HepG2 (cell line): ENCODE measurements around the gene PDHX. TPM values are rescaled to one million over a fixed set of nuclear protein-coding genes. Genes with fewer than 3 reads are reported as not detected.

Source experiments
- ASH2L ChIP-seq: fragments of 300-600, 200-600 bp; sonication (generic); IDR thresholded peaks from 2 replicates; pipeline ENCODE4 v1.7.0; 2017; ENCODE audit warnings: low read depth, mild to moderate bottlenecking, moderate library complexity, mixed read lengths, low read length; ENCODE audit not compliant: insufficient read length
- DNMT3B ChIP-seq: conservative IDR thresholded peaks from 2 replicates; pipeline ENCODE4 v1.6.1; 2016; ENCODE audit warnings: missing biosample characterization, control low read depth
- EP300 ChIP-seq, 3 experiments: sonication (generic) in 1 of 3; formaldehyde crosslinking in 1 of 3; IDR thresholded peaks; 2 replicates each; pipeline versions ENCODE4 v1.5.1 to v1.6.1; 2011 to 2020; ENCODE audit warnings: low read depth in 2 of 3, low read length in 2 of 3, borderline replicate concordance in 1 of 3, improper control_type of control experiment in 1 of 3, mild to moderate bottlenecking in 1 of 3, missing genetic modification reagents in 1 of 3, moderate library complexity in 1 of 3
- FOSL2 ChIP-seq: sonication (generic); formaldehyde crosslinking; IDR thresholded peaks from 2 replicates; pipeline ENCODE4 v1.4.0; 2020; ENCODE audit warnings: missing genetic modification reagents
- GZF1 ChIP-seq: sonication (generic); formaldehyde crosslinking; IDR thresholded peaks from 2 replicates; pipeline ENCODE4 v1.5.1; 2020; ENCODE audit warnings: mild to moderate bottlenecking, missing genetic modification reagents
- MEIS2 ChIP-seq: sonication (generic); formaldehyde crosslinking; IDR thresholded peaks from 2 replicates; pipeline ENCODE4 v1.9.0; 2021; ENCODE audit warnings: mild to moderate bottlenecking, missing genetic modification reagents
- MTF2 ChIP-seq: sonication (generic); formaldehyde crosslinking; IDR thresholded peaks from 2 replicates; pipeline ENCODE4 v1.5.0; 2020; ENCODE audit warnings: missing genetic modification reagents, borderline replicate concordance
- NCOR1 ChIP-seq: fragments of 200-600 bp; sonication (generic); IDR thresholded peaks from 2 replicates; pipeline ENCODE4 v1.7.0; 2017; ENCODE audit warnings: antibody characterized with exemption, low read length, borderline replicate concordance
- PBX2 ChIP-seq: IDR thresholded peaks from 2 replicates; pipeline ENCODE4 v1.6.1; 2016; ENCODE audit warnings: control low read depth
- SAP130 ChIP-seq: IDR thresholded peaks from 2 replicates; pipeline ENCODE4 v1.6.1; 2016; ENCODE audit warnings: low read depth
- STAT6 ChIP-seq: sonication (generic); formaldehyde crosslinking; IDR thresholded peaks from 2 replicates; pipeline ENCODE4 v1.4.0; 2020; ENCODE audit warnings: missing genetic modification reagents, mild to moderate bottlenecking, borderline replicate concordance
- ZBTB46 ChIP-seq: sonication (generic); formaldehyde crosslinking; IDR thresholded peaks from 2 replicates; pipeline ENCODE4 v1.4.0; 2020; ENCODE audit warnings: mild to moderate bottlenecking, missing genetic modification reagents, borderline replicate concordance
- ZC3H4 ChIP-seq: sonication (generic); formaldehyde crosslinking; IDR thresholded peaks from 2 replicates; pipeline ENCODE4 v1.4.0; 2020; ENCODE audit warnings: missing genetic modification reagents, borderline replicate concordance
- ZFAT ChIP-seq: sonication (generic); formaldehyde crosslinking; conservative IDR thresholded peaks from 2 replicates; pipeline ENCODE4 v1.8.1; 2023; ENCODE audit warnings: missing genetic modification reagents, inconsistent platforms
- ZNF253 ChIP-seq: sonication (generic); formaldehyde crosslinking; IDR thresholded peaks from 2 replicates; pipeline ENCODE4 v1.8.0; 2022; ENCODE audit warnings: mild to moderate bottlenecking, missing genetic modification reagents, borderline replicate concordance
- ZNF260 ChIP-seq: sonication (generic); formaldehyde crosslinking; IDR thresholded peaks from 2 replicates; pipeline ENCODE4 v1.4.0; 2020; ENCODE audit warnings: missing genetic modification reagents, low read depth, mild to moderate bottlenecking, borderline replicate concordance
- ZNF329 ChIP-seq: sonication (generic); formaldehyde crosslinking; IDR thresholded peaks from 2 replicates; pipeline ENCODE4 v1.9.0; 2021; ENCODE audit warnings: low read depth, mild to moderate bottlenecking, missing genetic modification reagents
- ZNF441 ChIP-seq: sonication (generic); formaldehyde crosslinking; IDR thresholded peaks from 2 replicates; pipeline ENCODE4 v1.7.0; 2021; ENCODE audit warnings: missing genetic modification reagents, borderline replicate concordance
- ZNF451 ChIP-seq: sonication (generic); formaldehyde crosslinking; IDR thresholded peaks from 2 replicates; pipeline ENCODE4 v1.5.0; 2020; ENCODE audit warnings: mild to moderate bottlenecking, missing genetic modification reagents
- ZNF576 ChIP-seq: sonication (generic); formaldehyde crosslinking; IDR thresholded peaks from 2 replicates; pipeline ENCODE4 v1.4.0; 2020; ENCODE audit warnings: mild to moderate bottlenecking, missing genetic modification reagents
- ZNF597 ChIP-seq: sonication (generic); formaldehyde crosslinking; IDR thresholded peaks from 2 replicates; pipeline ENCODE4 v1.5.0; 2020; ENCODE audit warnings: missing genetic modification reagents
- polyA plus RNA-seq, 8 experiments: library from polyadenylated mRNA; depleted of rRNA in 3 of 8; stranded (reverse) in 7 of 8; unstranded in 1 of 8; fragments of >200 nt; fragmentation: Illumina TruSeq in 4 of 8; extraction: Trizol in 4 of 8; gene quantifications; 2 replicates each; pipeline versions ENCODE4 v1.2.1 to v1.2.3, GENCODE V29; 2011 to 2016; ENCODE audit warnings: low read depth in 4 of 8, missing spikeins in 1 of 8, mixed read lengths in 1 of 8; ENCODE audit not compliant: insufficient read depth in 1 of 8
- total RNA-seq, 5 experiments: library from RNA; depleted of rRNA; stranded (reverse); fragments of >200 nt; fragmentation: Illumina TruSeq; extraction: Trizol; gene quantifications; 2 replicates each; pipeline ENCODE4 v1.2.3, GENCODE V29; 2016; ENCODE audit warnings: low read depth in 1 of 5

The PDHX gene
- total and polyA plus RNA-seq, 2 of the 13 experiments (the other 11 are each of a cell fraction or from before 2014, with no cell fraction given) = 41.0 to 73.8 TPM

GRCh38 chr11:34929794-34930763 lies 13.7 kb downstream of the PDHX start (continued):
- TF ChIP-seq ZNF576 (CRISPR knock-in tag) (no peak), GZF1 (CRISPR knock-in tag) (peak; percentile 55; the same call in 1 of the 2 replicates), ZNF329 (CRISPR knock-in tag) (no peak), ZNF260 (CRISPR knock-in tag) (no peak), ASH2L (peak; percentile 93), ZNF253 (CRISPR knock-in tag) (0 out of 2 replicates have a peak, but pooled peaks have one; percentile 36), SAP130 (CRISPR knock-in tag) (peak; percentile 97), MTF2 (CRISPR knock-in tag) (no peak), ZBTB46 (CRISPR knock-in tag) (no peak), MEIS2 (CRISPR knock-in tag) (peak; percentile 81; the same call in 1 of the 2 replicates), ZNF597 (CRISPR knock-in tag) (no peak), ZNF451 (CRISPR knock-in tag) (no peak), ZNF441 (peak; percentile 79; the same call in 1 of the 2 replicates), ZC3H4 (CRISPR knock-in tag) (no peak), ZFAT (no peak), NCOR1 (peak; percentile 91), STAT6 (CRISPR knock-in tag) (no peak), EP300 (IDR thresholded peaks at IDR 0.05; ENCODE audit: low read depth in 2 of 2, low read length in 2 of 2) (peak; percentile 44 to 92; a peak in 3 of 4 replicates), EP300 (CRISPR knock-in tag; IDR thresholded peaks at IDR 0.05; ENCODE audit: borderline replicate concordance) (peak; percentile 87), PBX2 (CRISPR knock-in tag) (no peak), FOSL2 (CRISPR knock-in tag) (peak; percentile 83), DNMT3B (CRISPR knock-in tag) (peak; percentile 84; the same call in 1 of the 2 replicates)
